GM19397 (cell line): ENCODE data around the gene FHAD1.

Experiments
- ATAC-seq: cut with Tn5 transposase; IDR thresholded peaks from one replicate; pipeline ENCODE4 v1.9.1; 2021; ENCODE audit warnings: mild to moderate bottlenecking, moderate library complexity; ENCODE audit not compliant: unreplicated experiment

The FHAD1 gene

GRCh38 chr1:15324869-15325335, 77.9 kb downstream of the FHAD1 start:
- no peak for ATAC-seq

GRCh38 chr1:15325375-15326085, 78.5 kb downstream of the FHAD1 start:
- no peak for ATAC-seq

DNA sequence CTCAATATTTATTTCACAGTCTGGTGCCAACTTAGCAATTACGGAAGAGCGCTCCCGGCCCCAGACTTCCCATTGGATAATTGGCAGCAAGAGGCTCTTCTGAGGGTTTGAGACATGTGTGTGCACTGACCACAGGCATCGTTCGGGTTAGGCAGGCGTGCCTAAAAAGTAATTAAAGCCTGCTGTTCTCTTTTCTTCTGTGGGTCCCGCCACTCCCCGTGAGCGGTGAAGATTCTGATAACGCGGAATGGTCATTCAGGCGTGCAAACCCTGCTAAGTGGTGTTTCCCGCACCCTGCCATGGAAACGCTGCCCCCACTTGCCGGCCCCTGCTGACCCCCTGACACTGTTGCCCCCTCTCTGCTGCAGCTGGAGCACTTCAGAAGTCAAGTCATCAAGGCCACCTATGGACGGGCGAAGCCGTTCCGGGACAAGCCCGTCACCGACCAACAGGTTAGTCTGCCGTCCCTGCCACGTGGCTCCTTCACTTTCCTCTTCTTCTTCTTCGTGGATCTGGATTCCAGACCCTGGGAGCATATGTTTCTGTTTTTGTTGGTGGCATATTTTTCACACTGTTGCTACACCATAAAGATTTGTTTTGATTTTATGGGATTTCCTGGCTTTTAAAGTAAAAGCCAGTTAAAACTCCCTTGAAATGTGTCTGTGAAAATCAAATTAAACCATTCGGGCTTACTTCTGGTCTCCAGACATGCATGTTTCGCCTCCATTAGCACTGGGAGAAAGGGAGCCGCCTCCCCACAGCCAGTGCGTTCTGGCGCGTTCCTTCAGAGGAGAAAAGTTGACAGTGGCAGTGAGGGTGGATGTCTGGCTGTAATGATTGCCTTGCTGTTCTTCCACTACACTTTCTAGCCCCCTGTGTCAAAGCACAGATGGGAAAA, 79.9 kb downstream of the FHAD1 start:
- no peak for ATAC-seq

DNA sequence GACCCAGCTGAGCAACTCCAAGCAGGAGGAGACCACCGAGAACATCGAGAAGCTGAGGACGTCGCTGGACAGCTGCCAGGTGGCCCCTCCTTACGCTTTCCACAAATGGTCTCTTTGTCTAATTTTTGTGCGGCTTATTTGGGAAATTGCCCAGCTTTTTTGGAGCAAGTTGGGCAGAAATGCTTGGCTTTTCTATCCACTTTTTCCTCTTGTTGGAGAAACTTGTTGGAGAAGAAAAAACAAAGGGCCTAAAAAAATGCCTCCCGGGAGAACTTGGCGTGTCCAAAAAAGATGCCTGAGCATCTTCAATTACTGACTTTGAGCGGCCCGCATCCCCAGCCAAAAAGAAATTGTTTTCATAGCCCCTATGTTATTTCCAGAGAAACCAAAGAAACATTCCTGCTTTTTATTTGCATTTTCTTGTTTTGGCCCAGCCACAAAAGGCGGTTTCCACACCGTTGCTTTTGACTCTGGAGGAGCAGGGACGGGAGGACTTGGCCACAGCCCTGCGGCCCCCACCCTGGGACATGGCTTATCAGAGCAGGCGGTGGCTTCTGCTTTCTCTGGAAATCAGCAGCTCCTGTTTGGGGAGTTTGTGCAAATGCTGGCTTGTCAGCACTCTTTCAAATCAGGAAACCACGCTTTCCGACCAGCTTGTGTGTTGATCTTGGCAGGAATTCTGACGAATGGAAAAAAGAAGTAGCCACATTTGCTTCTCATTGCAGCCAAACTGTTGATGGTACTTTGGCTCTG, 81.5 kb downstream of the FHAD1 start:
- ATAC-seq: no peak

DNA sequence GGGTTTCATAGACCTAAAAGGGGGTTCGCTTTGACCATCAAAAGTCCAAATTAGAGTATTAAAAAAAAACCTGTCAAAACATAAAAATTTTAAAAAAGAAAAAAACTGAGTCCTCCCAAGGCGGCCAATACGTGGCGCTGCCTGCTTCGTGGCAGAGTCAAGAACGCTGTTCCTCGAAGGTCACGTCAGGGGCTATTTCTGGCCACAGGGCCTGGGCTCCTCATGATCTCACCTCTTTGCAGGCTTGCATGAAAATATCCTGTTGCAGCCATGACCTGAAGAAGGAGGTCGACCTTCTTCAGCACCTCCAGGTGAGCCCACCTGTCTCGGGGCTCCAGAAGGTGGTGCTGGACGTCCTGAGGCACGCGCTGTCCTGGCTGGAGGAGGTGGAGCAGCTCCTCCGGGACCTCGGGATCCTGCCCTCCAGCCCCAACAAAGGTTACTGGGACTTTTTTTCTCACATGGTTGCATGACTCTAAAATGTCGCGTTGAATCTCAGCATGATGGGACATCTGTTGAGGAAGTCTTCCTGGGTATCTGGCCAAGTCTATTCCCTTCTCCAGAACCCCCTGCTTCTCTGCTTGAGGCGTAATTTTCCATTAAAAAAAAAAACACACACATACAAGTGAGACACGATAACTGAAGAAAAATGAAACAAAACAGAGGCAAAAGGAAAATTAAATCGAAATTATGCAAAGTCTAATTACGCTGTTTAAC, 82.2 kb downstream of the FHAD1 start:
- ATAC-seq: no peak

GRCh38 chr1:15330028-15330427, 83.0 kb downstream of the FHAD1 start:
- no peak for ATAC-seq

GRCh38 chr1:15331180-15331579, 84.2 kb downstream of the FHAD1 start:
- no peak for ATAC-seq

- ATAC-seq: no peak
These were observed 84.7 kb downstream of the FHAD1 start for GRCh38 chr1:15331734-15332133.

GRCh38 chr1:15332525-15332924, 85.5 kb downstream of the FHAD1 start:
- no peak for ATAC-seq

GRCh38 chr1:15332952-15333715, 86.1 kb downstream of the FHAD1 start:
- no peak for ATAC-seq

DNA sequence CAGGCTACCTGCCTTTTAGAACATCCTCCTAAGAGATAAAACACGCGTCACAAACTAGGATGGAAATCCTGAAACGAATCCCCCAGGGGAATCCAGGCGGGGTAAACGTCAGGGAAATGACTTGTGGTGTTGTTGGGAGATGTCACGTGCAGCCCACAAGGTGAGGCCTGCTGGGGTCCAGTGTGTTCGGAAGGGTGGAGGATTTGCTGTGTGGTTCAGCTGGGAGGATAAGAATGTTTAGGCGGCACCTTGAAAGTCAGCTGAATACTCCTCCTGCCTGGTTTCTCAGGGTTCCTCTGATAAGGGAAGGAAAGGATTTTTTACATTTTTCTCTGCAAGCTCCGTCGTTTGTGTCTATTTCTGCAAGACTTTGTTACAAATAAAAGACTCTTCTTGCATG, 88.0 kb downstream of the FHAD1 start:
- ATAC-seq: no peak

DNA sequence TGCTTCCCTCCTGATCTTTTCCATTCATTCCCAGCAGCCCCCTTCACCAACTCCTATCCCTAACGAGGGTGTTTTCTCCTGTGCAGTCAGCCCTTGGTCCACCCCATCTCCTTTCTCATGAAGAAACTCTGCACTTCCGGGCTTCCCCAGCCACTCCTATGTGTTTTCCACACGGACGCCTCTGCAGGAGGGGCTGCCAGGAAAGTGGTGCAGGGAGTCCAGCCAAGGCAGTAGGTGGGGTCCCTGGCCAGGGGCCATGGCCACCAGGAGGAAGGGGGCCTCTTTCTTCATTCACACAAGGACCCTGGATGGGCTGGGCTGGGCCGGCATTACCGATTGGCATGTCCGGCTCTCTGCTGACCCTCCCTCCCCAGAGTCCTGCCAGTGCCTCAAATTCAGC, 89.8 kb downstream of the FHAD1 start:
- no peak for ATAC-seq

GRCh38 chr1:15337656-15338402, 90.8 kb downstream of the FHAD1 start:
- no peak for ATAC-seq

- ATAC-seq: no peak
These were observed 92.5 kb downstream of the FHAD1 start for GRCh38 chr1:15339570-15339969.

DNA sequence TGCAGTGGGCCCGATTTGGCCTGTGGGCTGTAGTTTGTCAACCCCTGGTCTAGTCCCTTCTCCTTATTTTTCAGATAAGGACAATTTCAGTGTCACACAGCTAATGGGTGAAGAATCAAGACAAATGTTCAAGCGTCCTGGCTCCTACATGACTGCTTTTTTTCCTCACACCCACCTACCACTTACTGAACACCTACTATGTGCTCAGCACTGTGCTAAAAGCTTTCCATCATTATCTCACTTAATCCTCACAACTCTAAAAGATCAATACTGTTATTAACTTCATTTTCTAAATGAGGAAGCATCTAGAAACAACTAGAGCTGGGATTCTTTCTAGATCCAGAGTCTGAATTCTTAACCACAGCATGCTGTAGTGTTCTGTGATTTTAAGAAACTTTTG, 94.2 kb downstream of the FHAD1 start:
- ATAC-seq: no peak

GRCh38 chr1:15341634-15342407, 94.8 kb downstream of the FHAD1 start:
- no peak for ATAC-seq

DNA sequence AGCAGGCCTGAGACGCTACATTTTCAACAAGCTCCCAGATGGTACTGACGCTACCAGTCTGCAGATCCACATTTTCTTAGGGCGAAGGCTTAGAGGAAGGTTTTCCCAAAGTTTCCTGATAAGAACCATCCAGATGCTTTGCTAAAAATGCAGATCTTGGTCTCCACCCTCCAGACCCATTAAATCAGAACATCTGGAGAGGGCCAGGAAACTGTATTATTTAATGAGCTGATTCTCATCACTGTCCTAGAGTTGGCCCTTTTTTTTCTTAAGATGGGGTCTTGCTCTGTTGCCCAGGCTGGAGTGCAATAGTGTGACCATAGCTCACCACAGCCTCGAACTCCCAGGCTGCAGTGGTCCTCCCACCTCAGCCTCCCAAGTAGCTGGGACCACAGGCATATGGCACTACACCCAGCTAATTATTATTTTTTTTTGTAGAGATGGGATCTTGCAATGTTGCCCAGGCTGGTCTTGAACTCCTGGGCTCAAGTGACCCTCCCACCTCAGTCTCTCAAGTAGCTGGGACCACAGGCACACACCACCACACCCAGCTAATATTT, 95.5 kb downstream of the FHAD1 start:
- no peak for ATAC-seq

GRCh38 chr1:15343099-15343498, 96.1 kb downstream of the FHAD1 start:
- no peak for ATAC-seq
